IMR-90 (cell line): ENCODE measurements around the gene UBASH3A. TPM values are rescaled to one million over a fixed set of nuclear protein-coding genes. Genes with fewer than 3 reads are reported as not detected.

ENCODE experiments used
- ATAC-seq: fragments of 200-7000 bp; cut with Tn5 transposase; 2 replicates; pipeline ENCODE4 v1.9.1; 2020; ENCODE audit warnings: low read depth, mild to moderate bottlenecking, moderate library complexity
- BruUV-seq: library from RNA; stranded (reverse); fragments of 400-500 nt; replicated peaks from 2 replicates; lab custom pipeline; 2021; lab: Mats Ljungman, UMichigan
- CTCF ChIA-PET: fragments of 300-600 bp; formaldehyde crosslinking; extraction: SDS; loops from one replicate; lab custom pipeline; 2021; ENCODE audit warnings: antibody characterized with exemption; lab: Yijun Ruan, JAX
- POLR2A ChIA-PET: fragments of 300-600 bp; sonication (Branson Sonifier 250); formaldehyde crosslinking; loops from one replicate; lab custom pipeline; 2022; ENCODE audit warnings: antibody characterized with exemption; ENCODE audit not compliant: unreplicated experiment; lab: Charles Lee
- DNase-seq: peaks from one replicate; pipeline ENCODE4 v3.0.0; 2013
- H2AFZ ChIP-seq: replicated peaks from 2 replicates; pipeline ENCODE3; 2013; ENCODE audit warnings: low read length, mild to moderate bottlenecking; ENCODE audit not compliant: poor library complexity
- H2AK5ac ChIP-seq: 2 replicates; pipeline ENCODE4 v1.6.1; 2013; ENCODE audit warnings: low read depth, low read length, inconsistent platforms
- H2AK9ac ChIP-seq: replicated peaks from 2 replicates; pipeline ENCODE3; 2013; ENCODE audit warnings: mild to moderate bottlenecking, low read depth, low read length, moderate library complexity; ENCODE audit not compliant: poor library complexity
- H2BK120ac ChIP-seq: 2 replicates; pipeline ENCODE4 v1.6.1; 2013; ENCODE audit warnings: low read depth, low read length, inconsistent platforms
- H2BK15ac ChIP-seq: 3 replicates; pipeline ENCODE4 v1.6.1; 2013; ENCODE audit warnings: low read depth, low read length, inconsistent platforms
- H2BK20ac ChIP-seq: 2 replicates; pipeline ENCODE4 v1.6.1; 2013; ENCODE audit warnings: low read depth, mild to moderate bottlenecking, inconsistent platforms, low read length, moderate library complexity
- H2BK5ac ChIP-seq: 2 replicates; pipeline ENCODE4 v1.6.1; 2013; ENCODE audit warnings: mild to moderate bottlenecking, low read depth, low read length, inconsistent platforms; ENCODE audit not compliant: poor library complexity, severe bottlenecking
- H3K14ac ChIP-seq: replicated peaks from 2 replicates; pipeline ENCODE4 v1.6.1; 2013; ENCODE audit warnings: low read depth, low read length, inconsistent platforms
- H3K18ac ChIP-seq: 2 replicates; pipeline ENCODE4 v1.6.1; 2013; ENCODE audit warnings: low read depth, low read length, control low read depth
- H3K23ac ChIP-seq: 2 replicates; pipeline ENCODE4 v1.6.1; 2013; ENCODE audit warnings: low read depth, low read length, inconsistent platforms
- H3K27ac ChIP-seq: 2 replicates; pipeline ENCODE4 v1.5.1; 2013; ENCODE audit warnings: mild to moderate bottlenecking, control low read depth, low read length; ENCODE audit not compliant: insufficient read depth
- H3K27me3 ChIP-seq: 2 replicates; pipeline ENCODE4 v1.6.1; 2013; ENCODE audit warnings: low read length; ENCODE audit not compliant: control insufficient read depth, insufficient read depth
- H3K36me3 ChIP-seq: 2 replicates; pipeline ENCODE4 v1.6.1; 2013; ENCODE audit warnings: low read length, mixed read lengths; ENCODE audit not compliant: control insufficient read depth, insufficient read depth
- H3K4ac ChIP-seq: 2 replicates; pipeline ENCODE4 v1.6.1; 2013; ENCODE audit warnings: low read depth, low read length, inconsistent platforms
- H3K4me1 ChIP-seq: 2 replicates; pipeline ENCODE4 v1.6.1; 2013; ENCODE audit warnings: low read length, mixed read lengths; ENCODE audit not compliant: control insufficient read depth, insufficient read depth
- H3K4me2 ChIP-seq: 2 replicates; pipeline ENCODE4 v1.6.1; 2013; ENCODE audit warnings: low read depth, mild to moderate bottlenecking, control low read depth, low read length, moderate library complexity
- H3K4me3 ChIP-seq: 2 replicates; pipeline ENCODE4 v1.5.1; 2013; ENCODE audit warnings: low read depth, mild to moderate bottlenecking, control low read depth, low read length, moderate library complexity; ENCODE audit not compliant: insufficient read depth
- H3K56ac ChIP-seq: 2 replicates; pipeline ENCODE4 v1.6.1; 2013; ENCODE audit warnings: low read length, inconsistent platforms; ENCODE audit not compliant: insufficient read depth; ENCODE audit errors: extremely low read depth
- H3K79me1 ChIP-seq, 2 experiments: 2 replicates each; pipeline ENCODE4 v1.6.1; 2013; ENCODE audit warnings: low read length in 2 of 2, inconsistent platforms in 1 of 2, low read depth in 1 of 2
- H3K9ac ChIP-seq: 2 replicates; pipeline ENCODE4 v1.6.1; 2013; ENCODE audit warnings: low read depth, low read length, control low read depth
- H3K9me1 ChIP-seq: 2 replicates; pipeline ENCODE4 v1.6.1; 2013; ENCODE audit warnings: low read length, inconsistent platforms; ENCODE audit not compliant: insufficient read depth
- H3K9me3 ChIP-seq: 2 replicates; pipeline ENCODE4 v1.6.1; 2013; ENCODE audit warnings: low read length; ENCODE audit not compliant: control insufficient read depth, insufficient read depth
- H4K20me1 ChIP-seq: 2 replicates; pipeline ENCODE4 v1.6.1; 2013; ENCODE audit warnings: low read length, inconsistent platforms; ENCODE audit not compliant: insufficient read depth
- H4K5ac ChIP-seq: 2 replicates; pipeline ENCODE4 v1.6.1; 2013; ENCODE audit warnings: mild to moderate bottlenecking, low read depth, low read length, control low read depth
- H4K8ac ChIP-seq, 2 experiments: 2 replicates each; pipeline ENCODE4 v1.6.1; 2013; ENCODE audit warnings: low read depth in 2 of 2, low read length in 2 of 2, control low read depth in 1 of 2, inconsistent platforms in 1 of 2
- H4K91ac ChIP-seq: 2 replicates; pipeline ENCODE4 v1.6.1; 2013; ENCODE audit warnings: low read depth, low read length, inconsistent platforms; ENCODE audit not compliant: insufficient read depth
- BHLHE40 ChIP-seq: fragments of 150-350 bp; IDR thresholded peaks from 2 replicates; pipeline ENCODE4 v1.6.1; 2016; ENCODE audit warnings: mild to moderate bottlenecking, low read depth, low read length
- CHD1 ChIP-seq: IDR thresholded peaks from 2 replicates; pipeline ENCODE4 v1.6.1; 2012; ENCODE audit warnings: low read depth, low read length, improper control_type of control experiment
- ELK1 ChIP-seq: fragments of 150-350 bp; IDR thresholded peaks from 2 replicates; pipeline ENCODE4 v1.6.1; 2016; ENCODE audit warnings: low read depth, mild to moderate bottlenecking, low read length, moderate library complexity, borderline replicate concordance
- FOS ChIP-seq: fragments of 150-350 bp; IDR thresholded peaks from 2 replicates; pipeline ENCODE4 v1.6.1; 2016; ENCODE audit warnings: low read depth, low read length
- MAFK ChIP-seq: IDR thresholded peaks from 2 replicates; pipeline ENCODE4 v1.6.1; 2012; ENCODE audit warnings: low read depth, low read length, improper control_type of control experiment
- MXI1 ChIP-seq: IDR thresholded peaks from 2 replicates; pipeline ENCODE4 v1.6.1; 2012; ENCODE audit warnings: low read depth, mild to moderate bottlenecking, low read length, moderate library complexity, borderline replicate concordance
- POLR2A ChIP-seq: IDR thresholded peaks from 2 replicates; pipeline ENCODE4 v1.6.1; 2012; ENCODE audit warnings: mild to moderate bottlenecking, low read depth, low read length
- RAD21 ChIP-seq: IDR thresholded peaks from 2 replicates; pipeline ENCODE4 v1.6.1; 2012; ENCODE audit warnings: low read length, improper control_type of control experiment
- RCOR1 ChIP-seq: IDR thresholded peaks from 2 replicates; pipeline ENCODE4 v1.6.1; 2012; ENCODE audit warnings: mild to moderate bottlenecking, low read length, improper control_type of control experiment; ENCODE audit not compliant: insufficient replicate concordance
- SMC3 ChIP-seq: fragments of 150-350 bp; IDR thresholded peaks from 2 replicates; pipeline ENCODE4 v1.6.1; 2016; ENCODE audit warnings: low read depth, mild to moderate bottlenecking, antibody characterized with exemption, low read length, moderate library complexity
- WGBS, 2 experiments: methylation state at CpG; one replicate each; pipeline versions ENCODE4 v1.1.5 to v1.1.7; 2013; ENCODE audit warnings: missing lambda C conversion rate in 2 of 2; ENCODE audit not compliant: insufficient read length in 1 of 2; ENCODE audit errors: extremely low coverage in 2 of 2; 5-methylcytosine and 5-hydroxymethylcytosine counted together
- dilution Hi-C: fragments of 300-500 bp; cut with HindIII; formaldehyde crosslinking; loops from one replicate; pipeline ENCODE4 v1.14.3; 2018; ENCODE audit warnings: low sequenced_read_pairs; ENCODE audit not compliant: unreplicated experiment
- in situ Hi-C: fragments of 300-500 bp; cut with MboI; formaldehyde crosslinking; loops from 3 replicates; pipeline ENCODE4 v1.14.3; 2019; ENCODE audit warnings: low sequenced_read_pairs, inconsistent platforms, mixed read lengths
- intact Hi-C: fragments of 100-400 bp; cut with micrococcal nuclease; formaldehyde crosslinking; loops from 2 replicates; pipeline ENCODE4 v1.10.0; 2022
- polyA plus RNA-seq, 3 experiments: library from polyadenylated mRNA; depleted of rRNA; stranded (reverse); fragments of >200 nt; gene quantifications; 2 replicates each; pipeline ENCODE4 v1.2.3, GENCODE V29; 2012; ENCODE audit warnings: low replicate concordance in 1 of 3
- total RNA-seq: library from RNA; depleted of rRNA; stranded (reverse); fragments of >200 nt; gene quantifications from 2 replicates; pipeline ENCODE4 v1.2.3, GENCODE V29; 2012

Gene UBASH3A
- total and polyA plus RNA-seq, 2 of the 4 experiments (the other 2 are of a cell fraction): not detected

- ATAC-seq: no peak
- no peak overlapping the region for H3K23ac ChIP-seq
- 55% methylated on average over 5 of the region's 14 CpGs; no CpG with 5 or more reads in 1 of the 2 experiments for whole genome bisulfite sequencing, 2 experiments
- intact Hi-C loops (no loop called here), dilution Hi-C loops (no loop called here), in situ Hi-C loops (no loop called here)
- TF ChIP-seq ELK1 (no peak), RCOR1 (no peak), MAFK (no peak), RAD21 (no peak), FOS (no peak), MXI1 (no peak), CHD1 (no peak), POLR2A (no peak), BHLHE40 (no peak), SMC3 (no peak)
- H4K5ac ChIP-seq: no peak overlapping the region
- H3K27ac ChIP-seq: no peak overlapping the region
- no peak overlapping the region for H2BK20ac ChIP-seq
- CTCF ChIA-PET: interaction anchor here (0.6 to 0.7 kb wide), 2 partner anchors 10 to 192 kb away, joined by 3 read pairs; no protein-coding TSS in a partner anchor
- DNase-seq: no peak
- H3K4me3 ChIP-seq: no peak overlapping the region
- H2AFZ ChIP-seq: no peak overlapping the region
- no peak overlapping the region for H4K8ac ChIP-seq
- POLR2A ChIA-PET: no interaction called here
- no peaks in the 10 kb centered on the region for H3K9me1 ChIP-seq
- no peak overlapping the region for H2AK5ac ChIP-seq
- no peaks in the 10 kb centered on the region for H3K79me1 ChIP-seq
- H3K4me2 ChIP-seq: no peak overlapping the region
- no peak overlapping the region for H3K56ac ChIP-seq
- no peak overlapping the region for H4K91ac ChIP-seq
- H3K4ac ChIP-seq: no peak overlapping the region
- no peaks in the 10 kb centered on the region for H3K4me1 ChIP-seq
- H3K9me3 ChIP-seq: no peaks in the 10 kb centered on the region
- no peak overlapping the region for H3K18ac ChIP-seq
- H3K27me3 ChIP-seq: peaks cover 12% of the 10 kb centered on the region; the same call in 1 of the 2 replicates
- no peak overlapping the region for H2BK5ac ChIP-seq
- no peaks in the 10 kb centered on the region for H4K20me1 ChIP-seq
- no peak overlapping the region for H2BK15ac ChIP-seq
- no TSS peak for BruUV-seq
- H3K14ac ChIP-seq: no peak overlapping the region
- H3K9ac ChIP-seq: no peak overlapping the region
- no peak overlapping the region for H2AK9ac ChIP-seq
- H3K36me3 ChIP-seq: no peaks in the 10 kb centered on the region
- no peak overlapping the region for H2BK120ac ChIP-seq
Measured at GRCh38 chr21:42367367-42368165, 36.1 kb upstream of the UBASH3A start.
